HL-60/S4 treated with phorbol 12-myristate 13-acetate at 8.2 ng/mL for 4 days and 3 days (cell line): Measurements from ENCODE around the gene MRPL2.
"Not testable (repeated sequence)": the region's sequence is repeated elsewhere in the genome, so short reads cannot be mapped to it uniquely, and the experiment has no call there.

Experiments
- in situ Hi-C: fragments of 300-500 bp; cut with MboI; formaldehyde crosslinking; loops from 2 replicates; pipeline ENCODE4 v1.15.0; 2022; ENCODE audit warnings: low sequenced_read_pairs

The MRPL2 gene

DNA sequence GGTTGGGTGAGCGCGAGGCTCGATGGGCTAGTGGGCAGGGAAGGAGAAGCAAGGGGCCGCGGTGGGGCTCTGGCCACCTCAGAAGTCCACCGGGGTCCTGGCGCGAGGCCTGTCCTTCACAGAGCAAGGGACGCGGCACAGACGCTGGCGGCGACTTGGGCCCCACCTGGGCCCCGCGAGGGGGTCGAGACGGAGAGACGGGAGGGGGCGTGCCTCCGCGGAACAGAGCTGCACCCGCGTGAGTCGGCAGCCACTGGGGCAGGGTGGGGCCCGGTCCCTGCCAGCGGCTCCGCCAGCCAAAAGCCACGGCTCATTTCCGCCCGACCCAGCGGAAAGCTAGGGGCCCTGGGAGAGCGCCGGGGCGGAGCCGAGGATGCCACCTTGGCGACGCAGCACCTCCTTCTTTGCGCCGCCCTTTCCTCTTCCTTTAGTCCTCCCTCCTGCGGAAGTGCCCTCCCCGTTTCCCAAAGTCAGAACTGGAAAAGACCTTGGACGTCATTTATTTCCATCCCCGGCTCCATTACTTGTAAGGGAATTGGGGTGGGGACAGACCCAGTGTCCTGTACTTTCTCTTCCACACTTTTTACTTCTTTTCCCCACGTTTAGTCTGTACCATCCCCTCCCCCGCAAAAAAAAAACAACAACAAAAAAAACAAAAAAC lies 5.6 kb downstream of the MRPL2 start, which contains the start of gene CUL7:
Gene CUL7, minus strand, starts transcription at position 307 of the 661 bp plus-strand sequence. CDS start 1,063 bp downstream, outside the sequence.
- in situ Hi-C loops = no loop called here

DNA sequence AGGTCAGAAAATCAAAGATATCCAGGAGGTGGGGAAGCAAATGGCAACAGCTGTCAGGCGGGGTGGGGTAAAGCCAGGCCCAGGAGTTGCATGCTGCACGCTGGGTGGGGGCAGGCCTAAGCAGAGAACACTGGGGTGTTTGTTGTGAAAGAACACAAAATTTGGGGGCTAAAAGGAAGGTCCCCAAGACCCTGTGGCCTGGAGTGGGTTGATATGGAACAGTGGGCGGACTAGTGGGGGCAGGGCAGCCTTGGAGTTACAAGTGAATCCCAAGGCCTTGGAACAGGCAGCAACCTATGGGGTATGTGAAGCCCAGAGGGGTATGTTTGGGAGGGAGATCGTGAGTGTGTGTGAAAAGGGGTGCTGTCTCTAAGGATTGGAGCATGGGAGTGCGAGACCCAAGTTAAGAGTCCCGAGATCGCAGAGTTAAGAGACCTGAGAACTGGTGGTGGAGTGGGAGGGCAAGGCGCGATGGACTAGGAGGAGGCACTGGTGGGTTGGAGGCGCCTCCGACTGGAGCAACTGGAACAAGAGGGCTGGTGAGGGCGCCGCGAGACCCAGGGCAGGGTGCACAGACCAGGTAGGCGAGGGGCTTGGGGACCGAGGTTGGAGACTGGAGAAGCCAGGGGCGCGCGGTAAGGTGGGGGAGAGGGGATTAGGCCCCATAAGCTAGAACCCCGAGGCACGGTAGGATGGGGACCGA lies 6.2 kb downstream of the MRPL2 start:
- in situ Hi-C loops = no loop called here

DNA sequence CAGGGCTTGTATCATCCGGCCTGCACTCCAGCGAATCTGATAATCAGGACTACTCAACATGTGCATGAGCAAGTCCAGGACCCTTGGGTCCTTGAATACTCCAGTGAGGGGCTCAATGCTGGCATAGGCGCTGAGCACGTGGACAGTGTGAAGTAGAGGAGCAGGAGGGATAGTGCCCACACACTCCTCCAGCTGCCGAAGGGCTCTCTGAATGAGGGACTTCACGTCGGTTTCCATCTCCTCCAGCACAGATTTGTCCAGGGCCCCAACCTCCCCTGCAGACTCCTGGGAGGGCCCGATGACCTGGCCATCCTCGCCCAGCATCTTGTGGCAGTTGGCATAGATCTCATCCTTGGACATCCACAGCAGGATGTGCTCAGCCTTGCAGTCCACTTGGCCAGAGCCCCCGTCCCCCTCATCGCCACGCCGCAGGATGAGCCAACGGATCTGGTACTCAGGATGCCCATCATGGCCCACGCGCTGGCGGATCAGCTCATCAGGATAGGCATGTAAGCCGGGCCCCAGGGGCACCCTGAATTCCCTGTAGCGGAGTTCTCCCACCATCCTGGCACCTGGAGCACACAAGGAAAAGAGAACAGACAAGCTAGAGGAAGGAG lies 6.9 kb downstream of the MRPL2 start:
- in situ Hi-C loops = no loop called here

DNA sequence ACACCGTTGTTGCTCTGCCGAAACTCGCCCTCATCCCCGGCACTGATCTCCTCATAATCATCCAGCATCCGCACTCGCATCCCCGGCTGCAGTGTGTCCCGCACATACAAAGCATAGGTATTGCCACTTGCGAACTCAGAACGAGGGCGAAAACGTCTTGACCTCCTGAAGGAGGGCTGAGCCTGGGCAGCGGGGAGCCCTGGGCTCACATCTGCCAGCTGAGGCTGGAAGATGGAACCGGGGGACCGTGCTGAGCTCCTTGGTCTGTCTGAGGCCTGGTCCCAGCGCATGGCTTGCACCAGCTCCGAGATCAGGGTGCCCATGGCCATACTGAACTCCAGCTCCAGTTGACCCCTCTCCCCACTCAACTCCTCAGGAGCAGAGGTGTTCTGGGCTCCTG lies 8.3 kb downstream of the MRPL2 start:
- in situ Hi-C loops = no loop called here

DNA sequence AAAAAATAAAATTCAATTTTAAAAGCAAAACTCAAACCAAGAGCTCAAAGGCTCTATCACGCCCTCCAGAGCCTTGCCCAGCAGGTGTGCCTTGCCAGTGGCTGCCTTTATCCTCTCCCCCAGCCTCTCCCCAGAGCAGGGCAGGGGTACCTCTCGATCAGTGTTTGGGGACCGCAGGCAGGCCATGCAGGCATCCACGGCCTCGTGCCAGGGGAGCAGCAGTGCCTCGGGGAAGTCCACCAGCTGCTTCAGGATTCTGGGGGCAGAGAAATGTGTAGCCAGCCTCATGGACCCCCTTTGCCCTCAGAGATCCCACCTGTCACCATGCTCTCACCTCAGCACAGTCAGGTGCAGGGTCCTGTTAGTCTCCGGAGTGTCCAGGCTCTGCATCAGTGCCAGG lies 11.2 kb downstream of the MRPL2 start:
- in situ Hi-C loops = no loop called here

DNA sequence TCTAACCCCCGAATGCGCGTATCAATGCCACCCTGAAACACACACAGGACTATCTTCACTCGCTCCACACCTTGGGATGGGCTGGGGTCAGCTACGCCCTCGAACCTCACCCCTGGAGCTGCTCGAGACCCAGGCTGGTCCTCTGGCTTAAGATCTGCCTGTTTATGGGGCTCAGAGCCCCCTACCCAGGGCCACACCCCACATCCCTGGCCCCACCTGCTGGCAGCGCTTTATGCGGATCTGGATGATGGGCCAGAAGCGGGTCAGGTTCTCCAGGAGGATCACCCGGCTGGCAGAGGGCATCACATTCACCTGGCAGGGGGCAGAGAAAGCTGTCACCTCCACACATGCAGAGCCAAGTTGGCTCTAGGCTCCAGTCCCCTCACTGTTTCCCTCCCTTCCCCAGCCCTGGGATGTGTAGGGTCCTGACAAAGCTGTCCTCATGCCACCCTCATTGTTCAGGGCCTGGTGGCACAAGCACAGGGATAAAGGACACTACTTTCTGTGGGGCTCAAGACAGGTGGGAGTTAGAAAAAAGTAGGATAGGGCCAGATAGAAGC lies 13.8 kb downstream of the MRPL2 start:
- in situ Hi-C loops = no loop called here

DNA sequence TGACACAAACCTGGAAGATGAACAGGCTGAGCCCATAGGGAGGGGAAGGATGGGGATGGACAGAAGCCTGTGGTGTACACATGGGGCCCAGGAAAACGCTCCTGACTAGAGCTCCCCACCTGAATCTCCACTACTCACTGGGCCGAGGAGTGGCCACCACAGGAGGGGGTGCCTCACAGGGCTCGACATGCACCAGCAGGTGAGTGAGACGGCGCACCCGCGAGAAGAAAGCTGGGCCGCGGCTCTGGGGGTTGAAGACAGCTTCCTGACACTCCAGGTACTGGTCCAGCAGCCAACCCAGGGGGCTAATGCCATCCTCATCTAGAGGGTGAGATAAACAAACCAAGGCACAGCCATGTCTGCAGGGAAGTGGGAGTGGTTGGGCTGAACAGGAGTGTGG lies 15.9 kb downstream of the MRPL2 start:
- in situ Hi-C loops = no loop called here

DNA sequence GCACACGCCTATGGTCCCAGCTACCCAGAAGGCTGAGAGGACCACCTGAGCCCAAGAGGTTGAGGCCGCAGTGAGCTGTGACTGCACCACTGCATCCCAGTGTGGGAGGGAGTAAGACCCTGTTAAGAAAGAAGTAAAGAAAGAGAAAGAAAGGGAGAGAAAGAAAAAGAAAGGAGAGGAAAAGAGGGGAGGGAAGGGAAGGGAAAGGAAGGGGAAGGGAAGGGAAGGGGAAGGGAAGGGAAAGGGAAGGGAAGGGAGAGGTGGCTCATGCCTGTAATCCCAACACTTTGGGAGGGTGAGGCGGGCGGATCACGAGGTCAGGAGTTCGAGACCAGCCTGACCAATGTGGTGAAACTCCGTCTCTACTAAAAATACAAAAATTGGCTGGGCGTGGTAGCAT lies 17.8 kb downstream of the MRPL2 start:
- in situ Hi-C loops = not testable (repeated sequence)

DNA sequence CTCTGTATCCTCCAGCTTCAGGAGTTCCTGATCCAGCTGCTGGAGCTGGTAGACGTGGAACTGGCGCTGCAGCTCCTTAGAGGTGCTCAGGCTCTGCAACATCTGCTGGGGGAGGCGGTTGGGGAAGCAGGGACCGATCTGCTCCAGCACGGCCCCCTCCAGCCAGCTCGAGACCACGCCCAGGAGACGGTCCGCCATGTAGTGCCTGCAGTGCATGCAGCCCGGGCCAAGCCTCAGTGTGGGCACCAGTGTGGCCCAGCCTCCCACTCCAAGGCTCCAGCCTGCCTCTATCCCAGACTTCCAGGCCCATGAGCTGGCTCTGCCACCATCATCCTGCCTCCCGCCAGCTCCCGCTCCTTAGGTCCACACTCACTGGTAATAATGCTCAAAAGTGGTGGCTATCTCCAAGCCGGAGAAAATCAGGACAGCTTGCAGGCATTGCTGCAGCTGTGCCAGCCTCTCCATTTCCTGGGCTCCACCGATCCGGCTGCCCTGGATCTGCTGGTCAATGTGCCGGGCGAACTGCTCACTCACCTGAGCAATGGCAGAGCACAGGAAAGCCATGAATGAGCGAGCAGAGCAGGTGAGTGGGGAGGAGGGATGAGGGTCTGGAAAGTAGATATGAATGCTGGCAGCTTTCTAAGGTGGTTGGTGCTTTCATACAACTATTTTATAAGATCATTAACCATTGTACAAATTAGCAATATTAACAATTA lies 18.5 kb downstream of the MRPL2 start:
- in situ Hi-C loops = no loop called here

DNA sequence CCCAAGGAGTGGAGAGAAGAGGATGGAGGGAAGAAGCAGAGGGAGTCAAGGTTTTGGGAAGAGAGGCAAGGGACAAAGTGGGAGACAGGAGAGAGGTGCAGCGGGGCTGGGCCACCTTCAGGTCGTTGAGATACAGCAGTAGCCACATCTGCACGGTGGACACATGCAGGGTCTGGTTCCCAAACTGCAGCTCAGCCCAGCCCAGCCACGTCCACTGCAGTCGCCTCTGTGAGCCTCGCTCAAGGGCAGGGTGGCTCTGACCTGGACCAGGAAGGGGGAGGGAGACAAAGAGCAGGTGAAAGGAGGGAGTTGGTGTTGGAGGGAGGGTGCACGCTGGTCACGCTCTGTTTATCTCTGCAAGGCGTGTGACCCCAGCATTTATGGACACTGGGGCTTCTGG lies 20.5 kb downstream of the MRPL2 start:
- in situ Hi-C loops = no loop called here

DNA sequence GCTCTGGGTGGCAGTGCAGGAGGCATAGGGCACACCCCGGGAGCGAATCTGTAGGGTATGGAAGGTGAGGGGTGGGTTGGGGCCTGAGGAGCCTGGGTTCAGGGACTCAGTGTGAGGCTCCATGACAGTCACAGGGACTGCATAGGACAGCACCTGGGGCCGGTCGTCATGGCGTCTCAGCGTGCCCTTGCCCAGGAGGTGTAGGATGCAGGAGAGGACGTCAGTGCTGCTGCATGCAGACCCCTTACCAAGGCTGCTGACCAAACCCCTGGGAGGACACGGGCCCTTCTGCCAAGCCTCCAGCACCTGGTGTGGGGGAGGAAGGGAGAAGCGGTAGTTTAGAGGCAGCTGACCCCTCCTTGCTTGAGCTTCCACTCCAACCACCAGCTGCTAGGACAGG lies 21.5 kb downstream of the MRPL2 start:
- in situ Hi-C loops = no loop called here

DNA sequence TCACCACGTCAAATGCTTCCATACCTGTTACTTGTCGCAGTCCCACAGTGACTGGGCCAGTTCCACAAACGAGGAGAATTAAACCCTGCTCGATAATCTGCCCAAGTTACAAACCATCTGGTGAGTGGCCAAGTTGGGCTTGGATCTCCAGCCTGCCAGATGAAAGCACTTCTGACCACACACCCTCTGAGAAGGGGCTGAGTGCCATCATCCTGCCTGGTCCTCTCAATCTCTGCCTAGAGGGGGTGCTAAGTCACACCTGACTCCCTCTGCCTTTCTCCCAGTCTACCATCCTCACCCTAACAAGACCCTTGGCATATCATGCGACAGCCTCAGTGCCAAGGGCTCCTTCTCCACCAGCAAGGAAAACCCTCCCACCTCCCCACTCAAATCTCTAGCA lies 22.0 kb downstream of the MRPL2 start:
- in situ Hi-C loops = no loop called here

DNA sequence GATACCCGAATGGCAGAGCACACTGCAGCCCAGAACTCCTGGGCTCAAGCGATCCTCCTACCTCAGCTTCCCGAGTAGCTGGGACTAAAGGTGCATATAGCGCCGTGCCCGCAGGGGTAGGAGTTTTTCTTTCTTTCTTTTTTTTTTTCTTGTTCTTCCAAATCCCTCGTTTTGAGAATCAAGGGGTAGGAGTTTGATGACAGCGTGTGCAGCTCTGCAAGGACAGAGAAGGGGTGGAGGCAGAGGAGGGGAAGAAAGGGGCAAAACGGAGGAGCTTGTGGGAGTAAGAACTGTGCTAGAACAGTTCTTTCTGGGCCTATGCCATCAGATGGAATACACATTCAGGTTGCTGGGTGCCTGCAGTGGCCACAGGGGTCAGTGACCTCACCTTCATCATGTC lies 22.5 kb downstream of the MRPL2 start:
- in situ Hi-C loops = no loop called here

DNA sequence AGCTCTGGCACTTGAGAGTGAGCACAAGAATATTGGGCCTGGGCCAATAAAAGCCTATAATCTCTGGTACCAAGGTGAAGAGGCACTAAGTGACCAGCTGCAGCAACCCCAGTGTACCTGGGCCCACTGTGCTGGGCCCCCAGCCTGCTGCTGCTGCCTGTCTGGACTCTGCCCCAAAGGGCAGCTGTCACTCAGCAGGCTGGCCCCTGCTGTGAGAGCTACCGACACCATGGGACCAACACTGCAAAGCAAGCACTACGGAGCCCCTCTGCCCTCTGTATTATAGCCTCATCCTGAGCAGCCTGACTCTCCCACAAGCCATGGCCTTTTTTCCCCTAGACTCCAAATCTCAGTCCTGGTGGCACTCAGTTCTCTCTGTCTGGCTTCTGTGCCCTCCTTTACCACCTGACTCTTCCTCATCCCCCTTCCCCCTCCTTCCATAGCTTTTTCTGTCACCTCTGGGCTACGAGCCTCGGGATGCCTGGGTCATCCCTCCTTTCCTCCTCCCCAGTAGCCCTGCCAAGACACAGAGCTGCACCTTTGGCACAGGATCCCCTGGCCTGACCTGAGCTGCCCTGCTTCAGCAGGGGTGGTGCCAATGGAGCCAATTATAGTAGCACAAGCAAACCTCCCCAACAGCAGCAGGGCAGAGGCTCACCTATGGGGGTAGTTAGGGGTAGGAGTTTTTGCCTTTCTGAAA lies 23.6 kb downstream of the MRPL2 start:
- in situ Hi-C loops = no loop called here

DNA sequence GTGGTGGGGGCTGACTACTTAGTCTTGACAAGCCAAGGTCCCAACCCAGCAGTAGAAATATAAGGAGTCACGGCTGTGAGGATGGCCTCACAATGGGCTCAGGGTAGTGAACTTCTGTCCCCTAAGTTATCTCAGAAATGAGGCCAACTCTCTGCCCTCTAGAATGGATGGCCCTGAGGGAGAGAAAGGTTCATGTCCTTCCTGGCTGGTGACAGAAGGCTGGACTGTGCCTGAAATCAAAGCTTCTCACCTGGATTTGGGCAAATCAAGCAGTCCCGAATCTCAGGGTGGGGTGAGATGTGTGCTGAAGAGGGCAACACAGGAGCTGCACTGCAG lies 25.1 kb downstream of the MRPL2 start:
- in situ Hi-C loops = no loop called here

DNA sequence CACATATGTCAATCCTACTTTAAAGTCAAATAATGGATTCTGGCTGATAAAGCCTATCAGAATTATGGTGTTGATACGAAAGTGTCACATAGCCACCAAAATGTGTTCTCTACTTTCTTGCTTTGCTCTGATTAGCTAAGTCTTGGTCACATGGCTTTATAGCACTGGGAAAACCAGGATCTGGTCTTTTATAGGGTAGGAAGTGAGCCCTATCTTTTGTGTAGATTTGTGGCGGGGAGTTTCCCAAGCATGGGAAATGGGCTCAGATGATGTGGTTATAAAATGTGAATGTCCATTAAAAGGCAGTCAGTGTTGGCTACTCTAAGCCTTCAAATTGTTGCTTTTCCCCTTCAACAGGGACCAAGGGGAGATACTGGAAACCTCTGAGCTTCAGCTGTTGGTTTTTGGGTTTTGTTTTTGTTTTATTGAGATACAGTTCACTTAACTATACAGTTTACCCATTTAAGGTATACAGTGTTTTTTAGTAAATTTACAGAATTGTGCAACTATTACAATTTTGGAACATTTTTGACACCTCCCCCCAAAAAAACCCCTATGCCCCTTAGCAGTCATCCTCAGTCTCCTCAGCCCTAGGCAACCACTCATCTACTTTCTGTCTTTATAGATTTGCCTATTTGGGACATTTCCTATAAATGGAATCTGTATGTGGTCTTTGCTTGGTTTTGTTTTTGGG lies 25.6 kb downstream of the MRPL2 start:
- in situ Hi-C loops = no loop called here

DNA sequence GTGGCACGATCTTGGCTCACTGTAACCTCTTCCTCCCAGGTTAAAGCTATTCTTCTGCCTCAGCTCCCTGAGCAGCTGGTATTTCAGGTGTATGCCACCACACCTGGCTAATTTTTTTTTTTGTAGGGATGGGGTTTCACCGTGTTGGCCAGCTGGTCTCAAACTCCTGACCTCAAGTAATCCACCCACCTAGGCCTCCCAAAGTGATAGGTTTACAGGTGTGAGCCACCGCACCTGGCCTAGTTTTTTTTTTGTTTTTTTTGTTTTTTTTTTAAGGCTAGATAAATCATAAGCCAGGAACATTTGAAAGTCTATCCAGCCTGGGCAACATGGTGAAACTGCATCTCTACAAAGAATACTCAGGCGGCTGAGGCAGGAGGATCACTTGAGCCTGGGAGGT lies 26.9 kb downstream of the MRPL2 start:
- in situ Hi-C loops = no loop called here

DNA sequence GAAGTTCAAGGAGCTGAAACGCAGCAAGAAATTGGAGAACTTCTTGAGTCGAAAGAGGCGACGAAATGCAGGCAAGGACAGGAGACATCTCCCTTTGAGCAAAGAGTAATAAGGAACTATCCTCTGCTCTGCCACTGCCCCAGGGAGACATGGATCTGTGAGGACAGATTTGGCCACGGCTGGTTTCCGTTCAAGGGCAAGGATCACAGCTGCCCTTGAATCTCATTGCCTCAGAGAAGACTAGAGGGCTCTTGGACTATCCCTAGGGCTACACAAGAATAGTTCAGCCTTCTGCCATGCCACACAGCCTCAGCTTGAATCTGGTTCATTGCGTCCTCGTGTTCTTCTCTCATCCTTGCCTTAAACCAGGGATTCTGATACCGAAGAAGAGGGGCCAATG lies 30.1 kb downstream of the MRPL2 start:
- in situ Hi-C loops = no loop called here

DNA sequence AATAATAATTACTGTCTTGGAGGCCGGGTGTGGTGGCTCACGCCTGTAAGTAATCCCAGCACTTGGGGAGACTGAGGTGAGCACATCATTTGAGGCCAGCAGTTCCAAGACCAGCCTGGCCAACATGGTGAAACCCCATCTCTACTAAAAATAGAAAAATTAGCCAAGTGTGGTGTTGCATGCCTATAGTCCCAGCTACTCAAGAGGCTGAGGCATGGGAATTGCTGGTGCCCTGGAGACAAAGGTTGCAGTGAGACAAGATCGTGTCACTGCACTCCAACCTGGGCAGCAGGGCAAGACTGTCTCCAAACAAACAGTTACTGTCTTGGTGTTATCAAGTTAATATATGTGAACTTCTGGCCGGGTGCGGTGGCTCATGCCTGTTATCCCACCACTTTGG lies 32.9 kb downstream of the MRPL2 start:
- in situ Hi-C loops = no loop called here

DNA sequence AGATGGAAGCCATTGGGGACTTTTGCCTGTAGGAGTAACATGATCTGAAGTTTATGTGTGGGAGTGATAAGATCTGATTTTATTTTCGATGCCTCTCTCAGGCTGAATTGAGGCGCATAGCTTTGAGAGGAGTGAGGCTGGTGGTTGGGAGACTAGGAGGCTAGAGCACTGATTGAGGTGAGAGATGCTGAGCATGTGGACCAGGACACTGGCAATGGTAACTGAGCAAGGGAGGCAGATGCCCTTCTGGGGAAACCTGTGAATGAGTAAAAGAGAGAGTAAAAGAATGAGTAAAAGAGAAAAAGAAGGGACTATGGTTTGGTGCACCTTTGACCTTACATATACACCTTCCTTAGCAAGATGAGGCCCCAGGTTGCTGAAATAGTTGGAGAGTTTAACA lies 34.8 kb downstream of the MRPL2 start:
- in situ Hi-C loops = no loop called here
